ENCODE data around the gene CHD9NB. TPM values are rescaled to one million over a fixed set of nuclear protein-coding genes. Genes with fewer than 3 reads are reported as not detected.
"Not testable (repeated sequence)": the region's sequence is repeated elsewhere in the genome, so short reads cannot be mapped to it uniquely, and the experiment has no call there.

CHD9NB gene
- total RNA-seq, 1 donor from 2014 or later: 2.2 TPM

DNA sequence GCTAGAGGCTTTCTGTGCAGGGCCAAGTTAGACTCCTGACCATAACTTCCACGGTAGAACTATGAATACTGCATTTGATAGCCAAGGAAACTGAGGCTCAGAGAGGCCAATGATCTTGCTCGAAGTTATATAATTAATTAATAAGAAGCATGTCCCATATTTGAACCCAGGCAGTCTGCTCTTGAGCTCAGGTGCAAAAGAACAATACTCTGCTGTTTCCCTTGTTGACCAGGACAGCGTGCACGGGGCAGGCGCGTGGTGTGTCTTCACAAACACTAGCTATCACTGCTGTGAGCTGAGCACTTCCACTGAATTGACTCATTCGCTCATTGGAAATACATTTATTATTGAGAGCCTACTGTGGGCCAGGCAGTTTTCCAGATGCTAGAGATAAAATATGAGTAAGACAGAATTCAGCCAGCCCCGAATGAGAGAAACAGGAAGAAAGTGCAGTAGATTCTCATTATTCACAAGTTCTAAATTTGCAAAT, 3.7 kb upstream of the CHD9NB start:
- no peak for ATAC-seq

DNA sequence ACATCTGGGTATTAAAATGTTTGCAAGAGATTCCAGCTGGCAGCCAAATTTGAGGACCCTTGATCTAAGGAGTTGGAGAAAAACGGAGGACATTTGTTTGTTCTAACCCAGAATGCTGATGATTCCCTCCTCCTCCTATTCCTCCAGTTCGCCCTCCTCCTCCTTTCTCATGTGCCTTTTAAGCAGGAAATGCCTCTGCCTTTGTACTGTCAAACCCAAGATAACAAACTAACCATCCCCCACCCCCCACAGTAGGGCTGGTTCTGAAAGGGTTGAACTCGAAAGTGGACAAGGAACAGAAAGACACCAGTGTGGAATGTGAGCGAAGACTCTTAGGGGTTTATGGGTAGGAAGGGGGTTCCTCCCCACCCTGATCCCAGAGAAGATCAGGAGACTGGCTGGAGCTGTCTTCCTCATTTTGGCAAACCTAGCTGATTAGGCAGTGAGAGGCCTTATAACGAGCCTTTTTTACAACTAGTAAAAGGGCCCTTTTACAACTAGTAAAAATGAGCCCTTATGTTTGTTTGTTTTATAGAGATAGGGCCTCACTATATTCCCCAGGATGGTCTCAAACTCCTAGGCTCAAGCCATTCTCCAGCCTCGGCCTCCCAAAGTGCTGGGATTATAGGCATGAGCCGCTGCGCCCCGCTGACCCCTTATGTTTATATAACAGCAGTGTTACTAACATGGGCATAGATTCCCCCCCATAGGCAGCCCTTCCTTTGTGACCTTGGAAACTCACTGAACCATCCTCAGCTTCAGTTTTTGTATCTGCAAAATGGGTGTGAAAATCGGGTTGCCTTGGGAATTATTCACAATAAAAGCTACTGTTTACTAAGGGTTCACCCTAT, 3.1 kb upstream of the CHD9NB start:
- ATAC-seq: no peak

DNA sequence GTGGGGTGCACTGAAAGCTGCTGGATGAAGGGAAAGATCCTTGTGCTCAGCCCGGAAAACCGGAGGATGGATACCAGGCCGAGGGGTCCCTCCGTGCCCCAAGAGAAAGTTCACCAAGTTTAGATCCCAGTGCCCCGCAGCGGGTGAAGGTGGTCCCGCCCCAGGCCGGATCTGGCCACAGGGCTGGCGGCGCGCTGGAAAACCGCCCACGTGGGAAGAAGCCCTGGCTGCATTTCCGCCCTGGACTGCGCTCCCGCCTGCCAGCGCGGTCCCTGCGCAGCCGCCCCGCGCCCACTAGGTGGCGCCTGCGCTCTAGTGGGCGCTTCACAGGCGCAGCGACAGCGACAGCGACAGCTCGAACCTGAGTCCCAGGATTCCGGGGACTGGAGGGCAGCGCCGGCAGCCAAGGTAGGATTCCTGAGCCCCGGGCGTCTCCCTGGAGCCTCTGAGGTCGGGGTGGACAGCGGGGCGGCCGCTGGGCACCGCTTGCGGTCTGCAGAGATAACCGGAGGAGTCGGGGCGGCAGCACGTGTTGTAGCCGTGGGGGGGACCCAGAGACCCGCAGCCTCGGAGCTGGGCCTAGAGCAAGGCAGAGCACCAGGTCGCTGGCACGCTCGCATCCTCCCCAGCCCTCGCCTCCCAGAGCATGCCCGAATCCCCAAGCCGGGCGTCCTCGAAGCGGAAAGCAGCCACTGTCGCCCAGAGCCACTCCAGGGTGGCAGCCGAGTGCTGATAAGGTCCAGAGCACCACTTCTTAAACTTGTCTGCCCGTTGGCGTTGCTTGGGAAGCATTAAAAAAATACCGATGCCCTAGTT, 2.2 kb upstream of the CHD9NB start, which contains the start of gene CHD9:
Gene CHD9 (plus strand): TSS at position 322 of the 816 bp plus-strand sequence. CDS start 101,099 bp downstream, outside the sequence.
- peak; percentile 85 for ATAC-seq

- peak; percentile 38 for ATAC-seq
Measured at GRCh38 chr16:53053967-53054669, 1.4 kb upstream of the CHD9NB start.

DNA sequence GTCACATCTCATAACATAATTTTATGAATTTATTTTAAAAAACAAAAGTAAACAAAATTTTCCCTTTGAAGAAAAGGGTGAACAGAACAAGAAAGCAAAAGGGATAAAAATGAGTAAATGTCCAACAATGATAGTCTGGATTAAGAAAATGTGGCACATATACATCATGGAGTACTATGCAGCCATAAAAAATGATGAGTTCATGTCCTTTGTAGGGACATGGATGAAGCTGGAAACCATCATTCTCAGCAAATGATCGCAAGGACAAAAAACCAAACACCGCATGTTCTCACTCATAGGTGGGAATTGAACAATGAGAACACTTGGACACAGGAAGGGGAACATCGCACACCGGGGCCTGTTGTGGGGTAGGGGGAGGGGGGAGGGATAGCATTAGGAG, 1.4 kb downstream of the CHD9NB start:
- not testable (repeated sequence) for ATAC-seq

GRCh38 chr16:53048139-53048915, 4.4 kb downstream of the CHD9NB start:
- ATAC-seq: no peak

DNA sequence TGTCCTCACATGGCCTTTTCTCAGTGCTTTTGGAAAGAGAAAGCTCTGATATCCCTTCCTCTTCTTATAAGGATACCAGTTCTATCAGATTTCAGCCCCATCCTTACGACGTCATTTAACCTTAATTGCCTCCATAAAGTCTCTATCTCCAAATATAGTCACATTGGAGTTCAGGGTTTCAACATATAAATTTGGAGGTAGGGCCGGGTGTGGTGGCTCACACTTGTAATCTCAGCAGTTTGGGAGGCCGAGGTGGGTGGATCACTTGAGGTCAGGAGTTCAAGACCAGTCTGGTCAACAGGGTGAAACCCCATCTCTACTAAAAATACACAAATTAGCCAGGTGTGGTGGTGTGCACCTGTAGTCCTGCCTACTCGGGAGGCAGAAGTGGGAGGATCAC, 5.2 kb downstream of the CHD9NB start:
- ATAC-seq: not testable (repeated sequence)

- ATAC-seq: peak; percentile 63
Measured at GRCh38 chr16:53045341-53046220, 7.1 kb downstream of the CHD9NB start.

GRCh38 chr16:53043986-53044601, 8.6 kb downstream of the CHD9NB start:
- no peak for ATAC-seq

- ATAC-seq: peak; percentile 37
Measured at GRCh38 chr16:53043428-53043831, 9.3 kb downstream of the CHD9NB start.

DNA sequence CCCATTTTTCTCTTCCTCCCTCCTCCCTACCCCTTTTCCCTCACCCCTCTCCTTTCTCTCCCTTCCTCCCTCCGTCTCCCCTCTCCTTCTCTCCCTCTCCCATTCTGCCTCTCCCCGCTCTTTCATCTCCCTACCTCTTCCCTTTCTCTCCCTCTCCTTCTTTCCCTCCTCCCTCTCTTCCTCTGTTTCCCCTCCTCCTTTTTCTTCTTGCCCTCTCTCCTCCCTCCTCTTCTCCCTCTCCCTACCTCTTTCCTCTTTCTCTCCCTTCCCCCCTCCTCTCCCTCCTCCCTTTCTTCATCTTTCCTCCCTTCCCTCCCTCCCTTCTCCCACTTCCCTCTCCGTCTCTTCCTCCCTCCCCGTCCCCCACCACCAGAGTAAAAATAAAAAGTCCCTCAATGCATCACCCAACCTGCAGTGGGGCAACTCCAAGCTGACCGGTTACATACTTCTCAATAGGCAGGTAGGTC, 10.4 kb downstream of the CHD9NB start:
- no peak for ATAC-seq

DNA sequence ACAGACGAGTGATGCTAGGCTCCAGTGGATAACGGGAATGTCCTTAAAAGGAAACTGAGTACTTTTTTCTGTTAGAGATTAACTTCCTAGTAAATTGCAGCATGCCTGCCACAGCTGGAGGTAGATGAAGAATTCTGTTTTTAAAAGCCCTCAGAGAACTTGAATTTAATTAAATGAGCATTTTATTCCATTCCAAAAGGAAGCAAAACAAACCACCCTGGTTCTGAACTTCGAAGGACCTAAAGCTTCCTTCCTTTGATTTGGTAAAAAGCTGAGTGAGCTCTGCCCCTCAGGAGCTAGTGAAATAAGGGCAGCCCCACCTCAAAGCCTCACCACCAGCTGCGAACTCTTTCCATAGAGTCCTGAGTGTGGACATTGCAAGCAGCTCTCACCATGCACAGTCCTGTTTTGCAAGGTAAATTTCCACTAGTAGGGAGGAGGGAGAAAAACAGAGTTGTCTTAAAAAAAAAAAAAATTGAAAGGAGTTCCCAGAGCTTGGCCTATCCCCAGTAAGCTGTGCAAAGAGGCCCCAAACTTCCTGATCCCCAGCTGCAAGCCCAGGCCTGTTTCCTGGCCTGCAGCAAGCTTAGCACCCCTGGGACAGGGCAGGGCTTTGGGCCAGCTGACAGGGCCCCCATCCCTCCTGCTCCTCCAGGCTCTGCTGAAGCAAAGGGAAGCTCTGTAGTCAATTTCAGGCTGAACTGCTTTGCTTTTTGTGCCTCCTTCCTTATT, 11.2 kb downstream of the CHD9NB start:
- ATAC-seq: peak; percentile 91

DNA sequence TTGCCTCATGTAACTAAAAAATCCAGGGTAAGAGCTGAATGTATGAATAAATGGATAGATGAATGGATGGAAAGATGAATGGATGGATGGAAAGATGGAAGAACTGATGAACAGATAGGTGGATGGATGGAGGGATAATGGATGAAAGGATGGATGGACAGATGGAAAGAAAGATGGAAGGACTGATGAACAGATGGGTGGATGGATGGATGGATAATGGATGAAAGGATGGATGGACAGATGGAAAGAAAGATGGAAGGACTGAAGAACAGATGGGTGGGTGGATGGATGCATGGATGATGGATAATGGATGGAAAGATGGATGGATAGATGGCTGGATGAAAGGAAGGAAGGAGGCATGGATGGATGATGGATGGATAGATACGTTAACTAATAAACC, 11.9 kb downstream of the CHD9NB start:
- no peak for ATAC-seq

DNA sequence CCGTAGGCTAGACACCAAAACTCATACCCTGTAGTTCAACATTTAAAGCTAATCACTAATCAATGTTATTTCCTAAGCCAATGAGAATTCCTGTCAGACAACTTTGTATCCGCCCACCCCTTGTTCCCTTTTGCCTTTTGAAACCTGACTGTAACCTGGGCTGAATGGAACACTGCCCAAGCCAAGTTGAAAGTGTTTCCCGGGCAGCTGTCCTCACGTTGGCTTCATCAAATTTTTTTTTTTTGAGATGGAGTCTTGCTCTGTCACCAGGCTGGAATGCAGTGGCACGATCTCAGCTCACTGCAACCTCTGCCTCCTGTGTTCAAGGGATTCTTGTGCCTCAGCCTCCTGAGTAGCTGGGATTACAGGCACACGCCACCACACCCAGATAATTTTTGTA, 16.0 kb downstream of the CHD9NB start:
- not testable (repeated sequence) for ATAC-seq

- ATAC-seq: no peak
Measured at GRCh38 chr16:53036066-53036465, 16.6 kb downstream of the CHD9NB start.

GRCh38 chr16:53035176-53035942, 17.3 kb downstream of the CHD9NB start:
- ATAC-seq: no peak

GRCh38 chr16:53034306-53034705, 18.4 kb downstream of the CHD9NB start:
- no peak for ATAC-seq

DNA sequence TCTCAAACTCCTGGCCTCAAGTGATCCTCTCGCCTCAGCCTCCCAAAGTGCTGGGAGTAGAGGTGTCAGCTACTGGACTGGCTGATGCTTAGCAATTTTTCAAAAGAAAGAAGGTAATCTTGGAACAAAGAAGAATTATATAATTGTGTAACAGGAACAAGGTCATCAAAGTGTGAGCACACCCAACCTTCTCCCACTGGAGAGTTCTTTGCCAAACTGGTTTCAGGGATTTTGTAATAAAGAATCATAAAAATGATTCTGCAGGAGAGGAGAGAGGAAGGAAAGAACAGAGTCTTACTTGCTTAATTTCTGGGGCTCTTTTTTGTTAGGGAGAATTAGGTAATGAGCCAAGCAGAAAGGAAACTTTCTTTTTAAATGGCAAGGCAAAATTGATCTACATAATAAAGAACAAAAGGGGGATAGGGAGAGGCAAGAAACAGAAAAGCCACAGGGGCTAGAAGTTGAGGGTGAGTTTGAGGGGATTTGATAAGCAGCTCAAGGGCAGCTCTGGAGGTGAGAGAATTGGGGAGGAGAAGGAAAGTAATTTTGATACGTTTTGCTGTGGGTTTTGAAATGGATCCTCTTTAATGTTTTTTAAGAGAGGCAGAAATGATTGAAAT, 21.3 kb downstream of the CHD9NB start:
- ATAC-seq: peak; percentile 63
